CD4-positive, alpha-beta T cell (primary cell): Measurements from ENCODE around the gene STMND1. TPM values are rescaled to one million over a fixed set of nuclear protein-coding genes. Genes with fewer than 3 reads are reported as not detected.

ENCODE experiments used
- ATAC-seq: fragments of 200-7000 bp; cut with Tn5 transposase; one replicate; pipeline ENCODE4 v1.10.0; 2022; ENCODE audit warnings: mild to moderate bottlenecking; ENCODE audit not compliant: poor library complexity
- CTCF ChIA-PET: fragments of 350-600 bp; sonication (Branson Sonifier 250); formaldehyde crosslinking; loops from one replicate; lab custom pipeline; 2021; ENCODE audit warnings: antibody characterized with exemption, inconsistent platforms; lab: Charles Lee
- POLR2A ChIA-PET: fragments of 350-600 bp; sonication (Branson Sonifier 250); formaldehyde crosslinking; loops from one replicate; lab custom pipeline; 2021; ENCODE audit warnings: antibody characterized with exemption, inconsistent platforms; lab: Charles Lee
- DNase-seq, 14 experiments: peaks; one replicate each; pipeline ENCODE4 v3.0.0-alpha.2; 2013 to 2020; ENCODE audit warnings: mixed read lengths in 2 of 14
- H3K27ac ChIP-seq, 2 donors: one replicate each; pipeline versions ENCODE4 v1.5.1 to v1.7.0; 2013; ENCODE audit warnings: low read length in 2 of 2, low read depth in 1 of 2, mild to moderate bottlenecking in 1 of 2
- H3K27me3 ChIP-seq, 2 experiments: 1 replicate in 1 of 2; 2 replicates in 1 of 2; pipeline versions ENCODE4 v1.6.1 to v1.7.0; 2013; ENCODE audit warnings: low read length in 2 of 2, control low read depth in 1 of 2, mild to moderate bottlenecking in 1 of 2, moderate library complexity in 1 of 2; ENCODE audit not compliant: insufficient read depth in 2 of 2, control insufficient read depth in 1 of 2
- H3K36me3 ChIP-seq: one replicate; pipeline ENCODE4 v1.6.1; 2013; ENCODE audit warnings: low read length, control low read depth; ENCODE audit not compliant: insufficient read depth
- H3K4me1 ChIP-seq: one replicate; pipeline ENCODE4 v1.6.1; 2013; ENCODE audit warnings: low read length, control low read depth; ENCODE audit not compliant: insufficient read depth
- H3K4me3 ChIP-seq: one replicate; pipeline ENCODE4 v1.5.1; 2013; ENCODE audit warnings: mild to moderate bottlenecking, low read length, moderate library complexity
- H3K9me3 ChIP-seq, 2 experiments: 1 replicate in 1 of 2; 2 replicates in 1 of 2; pipeline versions ENCODE4 v1.6.1 to v1.7.0; 2013; ENCODE audit warnings: low read length in 2 of 2, mild to moderate bottlenecking in 2 of 2, control low read depth in 1 of 2, moderate library complexity in 1 of 2; ENCODE audit not compliant: control insufficient read depth in 1 of 2, insufficient read depth in 1 of 2
- H3K27ac Mint-ChIP-seq: one replicate; pipeline ENCODE4 v1.8.0; 2020; ENCODE audit warnings: mixed read lengths
- H3K27me3 Mint-ChIP-seq: one replicate; pipeline ENCODE4 v1.8.0; 2021; ENCODE audit warnings: mixed read lengths
- H3K36me3 Mint-ChIP-seq: one replicate; pipeline ENCODE4 v1.8.0; 2021; ENCODE audit warnings: low read depth, mixed read lengths
- H3K4me1 Mint-ChIP-seq: one replicate; pipeline ENCODE4 v1.8.0; 2021; ENCODE audit warnings: low read depth, mixed read lengths
- H3K4me3 Mint-ChIP-seq: one replicate; pipeline ENCODE4 v1.8.0; 2020; ENCODE audit warnings: mild to moderate bottlenecking, mixed read lengths
- H3K9me3 Mint-ChIP-seq: one replicate; pipeline ENCODE4 v1.8.0; 2020; ENCODE audit warnings: mixed read lengths
- intact Hi-C, 2 experiments: fragments of 100-400 bp; cut with DNase I in 1 of 2; cut with micrococcal nuclease in 1 of 2; formaldehyde crosslinking; loops; one replicate each; pipeline versions ENCODE4 v1.15.1 to v1.9.0; 2023 to 2025; cut with DNase I, micrococcal nuclease
- total RNA-seq, 174 experiments: library from RNA in 2 of 174; stranded (reverse) in 2 of 174; gene quantifications; one replicate each; pipeline ENCODE4 v1.2.3 and lab custom pipeline; 2021 to 2026
- TF ChIP-seq, protein P1 (sequence below): fragments of 200-600 bp; IDR thresholded peaks from one replicate; pipeline ENCODE4 v1.8.0; 2022; ENCODE audit warnings: antibody characterized with exemption, mild to moderate bottlenecking

STMND1 gene
- total RNA-seq, 2 experiments from 2014 or later = not detected

DNA sequence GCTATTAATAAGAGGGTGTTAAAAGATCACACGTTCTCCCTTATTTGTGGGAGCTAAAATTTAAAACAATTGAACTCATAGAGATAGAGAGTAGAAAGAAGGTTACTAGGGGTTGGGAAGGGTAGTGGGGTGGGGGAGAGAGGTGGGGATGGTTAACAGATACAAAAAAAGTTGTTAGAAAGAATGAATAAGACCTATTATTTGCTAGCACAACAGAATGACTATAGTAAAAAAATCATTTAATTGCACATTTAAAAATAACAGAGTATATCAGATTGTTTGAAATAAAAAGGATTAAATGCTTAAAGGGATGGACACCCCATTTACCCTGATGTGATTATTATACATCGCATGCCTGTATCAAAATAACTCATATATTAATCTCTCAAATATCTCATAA lies 43.3 kb upstream of the STMND1 start:
- POLR2A ChIA-PET = no interaction called here
- no peak overlapping the region for H3K27ac Mint-ChIP-seq
- no peak overlapping the region for H3K4me3 ChIP-seq
- H3K27ac ChIP-seq = no peak overlapping the region
- H3K27me3 ChIP-seq = peaks cover 0 to 2% of the 10 kb centered on the region in 2 experiments
- intact Hi-C loops = no loop called here
- no peaks in the 10 kb centered on the region for H3K36me3 ChIP-seq
- CTCF ChIA-PET = no interaction called here
- H3K4me1 ChIP-seq = no peaks in the 10 kb centered on the region
- no peak for ATAC-seq
- H3K4me1 Mint-ChIP-seq = no peaks in the 10 kb centered on the region
- H3K36me3 Mint-ChIP-seq = no peaks in the 10 kb centered on the region
- no peaks in the 10 kb centered on the region for H3K9me3 ChIP-seq
- no peak overlapping the region for H3K4me3 Mint-ChIP-seq
- H3K9me3 Mint-ChIP-seq = no peaks in the 10 kb centered on the region
- TF ChIP-seq, protein P1, sequence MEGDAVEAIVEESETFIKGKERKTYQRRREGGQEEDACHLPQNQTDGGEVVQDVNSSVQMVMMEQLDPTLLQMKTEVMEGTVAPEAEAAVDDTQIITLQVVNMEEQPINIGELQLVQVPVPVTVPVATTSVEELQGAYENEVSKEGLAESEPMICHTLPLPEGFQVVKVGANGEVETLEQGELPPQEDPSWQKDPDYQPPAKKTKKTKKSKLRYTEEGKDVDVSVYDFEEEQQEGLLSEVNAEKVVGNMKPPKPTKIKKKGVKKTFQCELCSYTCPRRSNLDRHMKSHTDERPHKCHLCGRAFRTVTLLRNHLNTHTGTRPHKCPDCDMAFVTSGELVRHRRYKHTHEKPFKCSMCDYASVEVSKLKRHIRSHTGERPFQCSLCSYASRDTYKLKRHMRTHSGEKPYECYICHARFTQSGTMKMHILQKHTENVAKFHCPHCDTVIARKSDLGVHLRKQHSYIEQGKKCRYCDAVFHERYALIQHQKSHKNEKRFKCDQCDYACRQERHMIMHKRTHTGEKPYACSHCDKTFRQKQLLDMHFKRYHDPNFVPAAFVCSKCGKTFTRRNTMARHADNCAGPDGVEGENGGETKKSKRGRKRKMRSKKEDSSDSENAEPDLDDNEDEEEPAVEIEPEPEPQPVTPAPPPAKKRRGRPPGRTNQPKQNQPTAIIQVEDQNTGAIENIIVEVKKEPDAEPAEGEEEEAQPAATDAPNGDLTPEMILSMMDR = no peak
- no peak for DNase-seq
- peaks cover 30% of the 10 kb centered on the region for H3K27me3 Mint-ChIP-seq

DNA sequence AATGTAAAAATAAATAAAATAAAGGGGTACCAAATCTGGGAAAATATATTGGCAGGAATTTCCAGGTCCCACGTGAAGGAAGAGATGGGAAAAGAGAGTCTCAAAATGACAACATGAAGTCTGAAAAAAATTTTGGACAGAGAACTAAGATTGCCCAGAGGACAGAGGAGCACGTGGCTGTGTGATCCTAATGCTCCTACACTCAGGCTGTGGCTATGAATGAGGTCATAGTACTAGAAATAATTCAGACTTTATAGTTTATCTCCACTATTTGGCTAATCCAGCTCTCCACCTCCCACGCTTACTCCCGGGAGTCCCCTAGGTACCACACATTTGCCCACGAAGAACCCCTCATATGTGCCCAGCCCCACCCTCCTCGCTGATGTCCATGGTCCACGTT lies 42.8 kb upstream of the STMND1 start:
- Histone ChIP-seq H3K27ac (no peak overlapping the region), H3K36me3 (no peaks in the 10 kb centered on the region), H3K4me3 (no peak overlapping the region), H3K4me1 (no peaks in the 10 kb centered on the region), H3K27me3 (peaks cover 0 to 2% of the 10 kb centered on the region in 2 experiments), H3K9me3 (no peaks in the 10 kb centered on the region)
- ChIA-PET CTCF (no interaction called here), POLR2A (no interaction called here)
- peaks cover 30% of the 10 kb centered on the region for H3K27me3 Mint-ChIP-seq
- no peak overlapping the region for H3K27ac Mint-ChIP-seq
- DNase-seq = no peak
- intact Hi-C loops = no loop called here
- no peak for ATAC-seq
- TF ChIP-seq, protein P1 = no peak
- no peaks in the 10 kb centered on the region for H3K36me3 Mint-ChIP-seq
- no peaks in the 10 kb centered on the region for H3K9me3 Mint-ChIP-seq
- no peak overlapping the region for H3K4me3 Mint-ChIP-seq
- H3K4me1 Mint-ChIP-seq = no peaks in the 10 kb centered on the region

DNA sequence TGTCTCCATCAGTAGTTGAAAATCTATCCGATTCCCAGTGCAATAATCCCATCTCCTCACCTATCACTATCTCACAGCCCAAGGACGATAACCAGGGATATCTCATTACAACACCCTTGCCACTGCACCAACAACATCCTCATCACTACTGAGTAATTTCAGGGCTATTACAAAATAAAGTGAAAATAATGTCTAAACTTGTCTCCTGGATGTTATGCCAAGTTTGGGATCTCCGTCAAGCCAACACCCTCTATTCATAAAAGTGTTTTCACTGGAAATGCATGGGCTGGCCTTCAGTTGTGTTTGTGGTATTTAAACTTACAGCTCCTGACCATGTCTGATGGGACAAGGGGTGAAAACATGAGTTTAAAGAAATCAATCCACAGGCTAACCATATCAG lies 42.0 kb upstream of the STMND1 start:
- H3K27me3 Mint-ChIP-seq = peaks cover 34% of the 10 kb centered on the region
- TF ChIP-seq, protein P1 = no peak
- no peak for ATAC-seq
- no peak overlapping the region for H3K4me3 Mint-ChIP-seq
- Histone ChIP-seq H3K27ac (no peak overlapping the region), H3K9me3 (no peaks in the 10 kb centered on the region), H3K4me1 (no peaks in the 10 kb centered on the region), H3K36me3 (no peaks in the 10 kb centered on the region), H3K27me3 (peaks cover 0 to 2% of the 10 kb centered on the region in 2 experiments), H3K4me3 (no peak overlapping the region)
- DNase-seq = no peak
- H3K27ac Mint-ChIP-seq = no peak overlapping the region
- ChIA-PET POLR2A (no interaction called here), CTCF (no interaction called here)
- intact Hi-C loops = no loop called here
- H3K9me3 Mint-ChIP-seq = no peaks in the 10 kb centered on the region
- no peaks in the 10 kb centered on the region for H3K4me1 Mint-ChIP-seq
- H3K36me3 Mint-ChIP-seq = no peaks in the 10 kb centered on the region
